ENCODE results near the gene CAPN1.

DNA sequence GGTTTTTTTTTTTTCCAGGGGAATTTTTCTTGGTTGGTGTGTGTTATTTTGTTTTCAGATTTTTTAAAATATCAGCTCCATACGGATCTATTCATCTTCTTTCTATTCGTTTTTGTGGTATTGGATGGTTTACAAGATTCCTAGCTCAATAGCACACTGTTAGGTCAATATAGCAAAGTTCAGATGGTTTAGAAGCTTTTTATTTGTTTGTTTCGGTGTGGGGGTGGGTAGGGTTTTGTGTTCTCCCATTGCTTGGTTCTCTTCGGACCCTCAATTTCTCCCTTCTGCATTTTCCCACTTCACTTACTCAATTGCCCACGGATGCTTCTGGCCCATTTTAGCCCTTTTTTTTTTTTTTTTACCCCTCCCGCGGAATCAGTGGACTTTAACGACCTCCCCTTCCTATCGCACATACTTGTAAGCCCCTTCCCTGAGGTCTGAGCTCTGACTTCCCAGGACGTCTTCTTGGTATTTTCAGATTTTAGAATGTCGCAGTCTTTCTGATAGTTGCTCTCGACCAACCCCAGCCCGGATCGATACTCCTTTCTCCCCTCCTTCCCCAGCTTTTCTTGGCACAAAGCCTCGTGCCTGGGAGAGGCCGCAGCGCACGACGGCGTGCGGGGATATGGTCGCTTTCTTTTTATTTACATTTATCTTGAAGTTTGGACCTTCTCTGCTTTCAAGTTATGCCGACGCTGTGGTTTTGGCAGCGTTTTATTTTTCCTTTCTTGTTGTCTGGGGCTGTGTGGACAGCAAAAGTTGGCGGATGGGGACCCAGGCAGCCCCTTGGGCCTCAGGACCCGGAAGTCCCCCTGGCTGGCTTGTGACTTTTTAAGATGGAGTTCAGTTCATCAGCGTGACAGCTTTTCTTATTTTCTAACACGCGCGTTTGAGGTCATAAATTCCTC, 16.1 kb upstream of the CAPN1 start:
- TF ChIP-seq, protein P1, sequence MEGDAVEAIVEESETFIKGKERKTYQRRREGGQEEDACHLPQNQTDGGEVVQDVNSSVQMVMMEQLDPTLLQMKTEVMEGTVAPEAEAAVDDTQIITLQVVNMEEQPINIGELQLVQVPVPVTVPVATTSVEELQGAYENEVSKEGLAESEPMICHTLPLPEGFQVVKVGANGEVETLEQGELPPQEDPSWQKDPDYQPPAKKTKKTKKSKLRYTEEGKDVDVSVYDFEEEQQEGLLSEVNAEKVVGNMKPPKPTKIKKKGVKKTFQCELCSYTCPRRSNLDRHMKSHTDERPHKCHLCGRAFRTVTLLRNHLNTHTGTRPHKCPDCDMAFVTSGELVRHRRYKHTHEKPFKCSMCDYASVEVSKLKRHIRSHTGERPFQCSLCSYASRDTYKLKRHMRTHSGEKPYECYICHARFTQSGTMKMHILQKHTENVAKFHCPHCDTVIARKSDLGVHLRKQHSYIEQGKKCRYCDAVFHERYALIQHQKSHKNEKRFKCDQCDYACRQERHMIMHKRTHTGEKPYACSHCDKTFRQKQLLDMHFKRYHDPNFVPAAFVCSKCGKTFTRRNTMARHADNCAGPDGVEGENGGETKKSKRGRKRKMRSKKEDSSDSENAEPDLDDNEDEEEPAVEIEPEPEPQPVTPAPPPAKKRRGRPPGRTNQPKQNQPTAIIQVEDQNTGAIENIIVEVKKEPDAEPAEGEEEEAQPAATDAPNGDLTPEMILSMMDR (IDR thresholded peaks at IDR 0.05) = no peak
- TF ChIP-seq EZH2 (IDR thresholded peaks at IDR 0.05) (no peak), EZH2phosphoT487 (IDR thresholded peaks at IDR 0.05) (no peak)
